Ammon's horn (tissue), 1 donor: Measurements from ENCODE around the gene SLC25A21.

Experiments
- DNase-seq: peaks from one replicate; pipeline ENCODE4 v3.0.0-alpha.2; 2016; ENCODE audit warnings: low spot score

Gene SLC25A21

GRCh38 chr14:36647824-36648753, 524.3 kb downstream of the SLC25A21 start:
- no peak for DNase-seq

GRCh38 chr14:36647417-36647823, 525.0 kb downstream of the SLC25A21 start:
- DNase-seq: no peak

GRCh38 chr14:36646664-36647416, 525.6 kb downstream of the SLC25A21 start:
- DNase-seq: no peak

GRCh38 chr14:36633580-36633979, 538.8 kb downstream of the SLC25A21 start:
- no peak for DNase-seq
